Endodermal cell (in vitro differentiated cells): ENCODE measurements around the gene FADS1. TPM values are rescaled to one million over a fixed set of nuclear protein-coding genes. Genes with fewer than 3 reads are reported as not detected.

Experiments used
- DNase-seq: peaks from one replicate; pipeline ENCODE4 v3.0.0-alpha.2; 2017
- H3K27ac ChIP-seq: 2 replicates; pipeline ENCODE4 v1.5.1; 2013; ENCODE audit warnings: mild to moderate bottlenecking, low read depth, low read length, moderate library complexity
- H3K27me3 ChIP-seq: 2 replicates; pipeline ENCODE4 v1.6.1; 2013; ENCODE audit warnings: mild to moderate bottlenecking, low read length, moderate library complexity; ENCODE audit not compliant: insufficient read depth, control insufficient read depth, poor library complexity, severe bottlenecking
- H3K36me3 ChIP-seq: 2 replicates; pipeline ENCODE4 v1.7.0; 2013; ENCODE audit warnings: mild to moderate bottlenecking, low read length, moderate library complexity; ENCODE audit not compliant: control insufficient read depth, insufficient read depth
- H3K4me1 ChIP-seq: one replicate; pipeline ENCODE4 v1.7.0; 2013; ENCODE audit warnings: low read length; ENCODE audit not compliant: control insufficient read depth, insufficient read depth
- H3K4me3 ChIP-seq: 2 replicates; pipeline ENCODE4 v1.5.1; 2013; ENCODE audit warnings: mild to moderate bottlenecking, low read length, moderate library complexity
- H3K9ac ChIP-seq: 2 replicates; pipeline ENCODE4 v1.6.1; 2013; ENCODE audit warnings: mild to moderate bottlenecking, low read length, moderate library complexity; ENCODE audit not compliant: poor library complexity, severe bottlenecking; ENCODE audit errors: extremely low read depth
- H3K9me3 ChIP-seq: 2 replicates; pipeline ENCODE4 v1.6.1; 2013; ENCODE audit warnings: mild to moderate bottlenecking, low read length, moderate library complexity; ENCODE audit not compliant: control insufficient read depth
- H3K27ac Mint-ChIP-seq: 2 replicates; pipeline ENCODE4 v1.8.0; 2020; ENCODE audit warnings: mixed read lengths
- H3K27me3 Mint-ChIP-seq: 2 replicates; pipeline ENCODE4 v1.8.0; 2021; ENCODE audit warnings: mild to moderate bottlenecking, mixed read lengths; ENCODE audit not compliant: insufficient read depth
- H3K36me3 Mint-ChIP-seq: 2 replicates; pipeline ENCODE4 v1.8.0; 2020; ENCODE audit warnings: low read depth, mixed read lengths
- H3K4me1 Mint-ChIP-seq: 2 replicates; pipeline ENCODE4 v1.8.0; 2020; ENCODE audit warnings: mixed read lengths
- H3K4me3 Mint-ChIP-seq: 2 replicates; pipeline ENCODE4 v1.8.0; 2020; ENCODE audit warnings: mild to moderate bottlenecking, moderate library complexity, mixed read lengths
- H3K9me3 Mint-ChIP-seq: 2 replicates; pipeline ENCODE4 v1.8.0; 2020; ENCODE audit warnings: mild to moderate bottlenecking, mixed read lengths
- WGBS, 2 experiments: methylation state at CpG; one replicate each; pipeline versions ENCODE4 v1.1.5 to v1.1.7; 2013; ENCODE audit warnings: missing lambda C conversion rate in 2 of 2, mixed read lengths in 1 of 2; ENCODE audit not compliant: insufficient coverage in 1 of 2, insufficient read length in 1 of 2; 5-methylcytosine and 5-hydroxymethylcytosine counted together
- total RNA-seq, 2 donors: library from RNA; stranded (reverse); fragmentation: NEBNext Ultra II Directional in 1 of 2; extraction: Animal tissue kit (Norgen Biotek cat#: 25700) in 1 of 2; gene quantifications; 2 replicates in 1 of 2; 3 replicates in 1 of 2; pipeline ENCODE4 v1.2.1, GENCODE V29; 2021
- TF ChIP-seq, protein P1 (sequence below): fragments of 200-600 bp; sonication (generic); conservative IDR thresholded peaks from 2 replicates; pipeline ENCODE4 v1.5.0; 2021; ENCODE audit warnings: antibody characterized with exemption, mild to moderate bottlenecking

Gene FADS1
- total RNA-seq, 2 donors from 2014 or later = 127 to 138 TPM

- DNase-seq = no peak
- Mint-ChIP-seq H3K27me3 (no peaks in the 10 kb centered on the region), H3K4me3 (no peak overlapping the region), H3K36me3 (peaks cover 47% of the 10 kb centered on the region), H3K9me3 (no peaks in the 10 kb centered on the region), H3K4me1 (no peaks in the 10 kb centered on the region), H3K27ac (no peak overlapping the region)
- Histone ChIP-seq H3K27me3 (no peaks in the 10 kb centered on the region), H3K4me1 (no peaks in the 10 kb centered on the region), H3K27ac (no peak overlapping the region), H3K9me3 (no peaks in the 10 kb centered on the region), H3K36me3 (peaks cover 42% of the 10 kb centered on the region), H3K9ac (no peak overlapping the region), H3K4me3 (no peak overlapping the region)
- 87 to 100% methylated on average over 2 to 3 of the region's 3 CpGs for WGBS, 2 experiments
- TF ChIP-seq, protein P1, sequence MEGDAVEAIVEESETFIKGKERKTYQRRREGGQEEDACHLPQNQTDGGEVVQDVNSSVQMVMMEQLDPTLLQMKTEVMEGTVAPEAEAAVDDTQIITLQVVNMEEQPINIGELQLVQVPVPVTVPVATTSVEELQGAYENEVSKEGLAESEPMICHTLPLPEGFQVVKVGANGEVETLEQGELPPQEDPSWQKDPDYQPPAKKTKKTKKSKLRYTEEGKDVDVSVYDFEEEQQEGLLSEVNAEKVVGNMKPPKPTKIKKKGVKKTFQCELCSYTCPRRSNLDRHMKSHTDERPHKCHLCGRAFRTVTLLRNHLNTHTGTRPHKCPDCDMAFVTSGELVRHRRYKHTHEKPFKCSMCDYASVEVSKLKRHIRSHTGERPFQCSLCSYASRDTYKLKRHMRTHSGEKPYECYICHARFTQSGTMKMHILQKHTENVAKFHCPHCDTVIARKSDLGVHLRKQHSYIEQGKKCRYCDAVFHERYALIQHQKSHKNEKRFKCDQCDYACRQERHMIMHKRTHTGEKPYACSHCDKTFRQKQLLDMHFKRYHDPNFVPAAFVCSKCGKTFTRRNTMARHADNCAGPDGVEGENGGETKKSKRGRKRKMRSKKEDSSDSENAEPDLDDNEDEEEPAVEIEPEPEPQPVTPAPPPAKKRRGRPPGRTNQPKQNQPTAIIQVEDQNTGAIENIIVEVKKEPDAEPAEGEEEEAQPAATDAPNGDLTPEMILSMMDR = no peak
Measured at GRCh38 chr11:61782299-61782698, 34.5 kb downstream of the FADS1 start.

DNA sequence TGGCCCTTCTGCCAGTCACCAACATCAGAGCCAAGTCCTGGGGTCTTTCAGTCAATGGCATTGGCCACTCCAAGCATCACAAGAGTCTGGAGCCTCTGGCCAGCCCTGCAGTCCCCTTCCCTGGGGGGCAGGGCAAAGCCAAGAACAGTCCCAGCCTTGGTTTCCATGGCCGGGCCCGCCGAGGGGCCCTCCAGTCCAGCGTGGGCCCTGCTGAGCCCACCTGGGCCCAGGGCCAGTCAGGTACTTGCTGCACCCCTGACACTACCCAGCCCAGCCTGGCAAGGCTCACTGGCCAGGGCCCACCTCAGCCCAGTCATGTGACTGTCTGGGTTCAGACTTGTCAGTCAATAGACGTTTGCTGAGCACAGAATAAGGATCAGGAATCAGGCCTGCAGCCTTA, 35.2 kb downstream of the FADS1 start:
- Histone ChIP-seq H3K4me1 (no peaks in the 10 kb centered on the region), H3K9me3 (no peaks in the 10 kb centered on the region), H3K36me3 (peaks cover 35% of the 10 kb centered on the region), H3K4me3 (no peak overlapping the region), H3K27me3 (no peaks in the 10 kb centered on the region), H3K9ac (no peak overlapping the region), H3K27ac (no peak overlapping the region)
- DNase-seq = no peak
- WGBS, 2 experiments = 95 to 98% methylated on average over 3 to 5 of the region's 5 CpGs
- Mint-ChIP-seq H3K27ac (no peak overlapping the region), H3K36me3 (peaks cover 45% of the 10 kb centered on the region), H3K4me1 (no peaks in the 10 kb centered on the region), H3K27me3 (no peaks in the 10 kb centered on the region), H3K9me3 (no peaks in the 10 kb centered on the region), H3K4me3 (no peak overlapping the region)
- TF ChIP-seq, protein P1 = no peak

- DNase-seq = no peak
- H3K4me3 ChIP-seq = no peak overlapping the region
- Mint-ChIP-seq H3K9me3 (no peaks in the 10 kb centered on the region), H3K27ac (no peak overlapping the region), H3K4me3 (no peak overlapping the region), H3K27me3 (no peaks in the 10 kb centered on the region), H3K36me3 (peaks cover 44% of the 10 kb centered on the region), H3K4me1 (no peaks in the 10 kb centered on the region)
- no peak overlapping the region for H3K27ac ChIP-seq
- no peaks in the 10 kb centered on the region for H3K27me3 ChIP-seq
- no peaks in the 10 kb centered on the region for H3K9me3 ChIP-seq
- H3K36me3 ChIP-seq = peaks cover 26% of the 10 kb centered on the region
- TF ChIP-seq, protein P1 = no peak
- 93 to 94% methylated on average over 6 to 9 of the region's 9 CpGs for WGBS, 2 experiments
- H3K4me1 ChIP-seq = no peaks in the 10 kb centered on the region
- no peak overlapping the region for H3K9ac ChIP-seq
Measured at GRCh38 chr11:61780581-61781162, 36.1 kb downstream of the FADS1 start.
